NK-92 treated with Interleukin-12 subunit alpha and Interleukin-12 subunit beta, amount 100 ng/mL, for 24 hours (cell line): ENCODE measurements around the gene SLC39A3.

Experiments
- DNase-seq: peaks from one replicate; lab custom pipeline; 2025; lab: John Stamatoyannopoulos, UW

SLC39A3 gene

GRCh38 chr19:2747349-2747748 lies 7.5 kb upstream of the SLC39A3 start:
- DNase-seq, result no peak

GRCh38 chr19:2744113-2744512 lies 4.3 kb upstream of the SLC39A3 start:
- no peak for DNase-seq

GRCh38 chr19:2743099-2743498 lies 3.3 kb upstream of the SLC39A3 start:
- no peak for DNase-seq

- DNase-seq, result no peak
Measured at GRCh38 chr19:2740314-2740656, 468 bp upstream of the SLC39A3 start.

- no peak for DNase-seq
Measured at GRCh38 chr19:2736550-2737190, 3.1 kb downstream of the SLC39A3 start.

- DNase-seq, result no peak
Measured at GRCh38 chr19:2735374-2735773, 4.4 kb downstream of the SLC39A3 start.

- no peak for DNase-seq
Measured at GRCh38 chr19:2734589-2735288, 5.1 kb downstream of the SLC39A3 start.

- no peak for DNase-seq
Measured at GRCh38 chr19:2733930-2734588, 5.8 kb downstream of the SLC39A3 start.

GRCh38 chr19:2732883-2733282 lies 6.9 kb downstream of the SLC39A3 start:
- DNase-seq, result no peak

- no peak for DNase-seq
Measured at GRCh38 chr19:2732157-2732725, 7.6 kb downstream of the SLC39A3 start.

- no peak for DNase-seq
Measured at GRCh38 chr19:2731181-2731995, 8.4 kb downstream of the SLC39A3 start.

- no peak for DNase-seq
Measured at GRCh38 chr19:2729943-2730818, 9.6 kb downstream of the SLC39A3 start.

- no peak for DNase-seq
Measured at GRCh38 chr19:2728783-2729387, 10.9 kb downstream of the SLC39A3 start.

- DNase-seq, result no peak
Measured at GRCh38 chr19:2727640-2727944, 12.2 kb downstream of the SLC39A3 start.

GRCh38 chr19:2726904-2727639 lies 12.7 kb downstream of the SLC39A3 start:
- DNase-seq, result no peak

GRCh38 chr19:2726160-2726855 lies 13.5 kb downstream of the SLC39A3 start:
- DNase-seq, result no peak

GRCh38 chr19:2724148-2724557 lies 15.7 kb downstream of the SLC39A3 start:
- no peak for DNase-seq

GRCh38 chr19:2723747-2724146 lies 16.1 kb downstream of the SLC39A3 start:
- DNase-seq, result no peak

- DNase-seq, result no peak
Measured at GRCh38 chr19:2723345-2723715, 16.5 kb downstream of the SLC39A3 start.
